PFSK-1 (cell line): ENCODE results near the gene FLRT1.

Source experiments
- FOXP2 ChIP-seq: optimal IDR thresholded peaks from 2 replicates; pipeline ENCODE3; 2011; ENCODE audit warnings: borderline replicate concordance, control low read depth, inconsistent platforms; ENCODE audit not compliant: insufficient read depth; ENCODE audit errors: extremely low read length, extremely low read depth
- POLR2AphosphoS5 ChIP-seq: IDR thresholded peaks from 2 replicates; pipeline ENCODE4 v1.6.1; 2012; ENCODE audit warnings: low read depth, mild to moderate bottlenecking, control low read depth, low read length, moderate library complexity
- REST ChIP-seq, 2 experiments: IDR thresholded peaks; 2 replicates each; pipeline versions ENCODE4 v1.6.1 to v1.8.0; 2011 to 2012; ENCODE audit warnings: low read depth in 2 of 2, low read length in 2 of 2, control low read depth in 1 of 2, inconsistent platforms in 1 of 2, mild to moderate bottlenecking in 1 of 2, moderate library complexity in 1 of 2; ENCODE audit not compliant: insufficient read depth in 1 of 2
- SIN3A ChIP-seq: IDR thresholded peaks from 2 replicates; pipeline ENCODE4 v1.6.1; 2012; ENCODE audit warnings: mild to moderate bottlenecking, low read length, moderate library complexity, borderline replicate concordance; ENCODE audit not compliant: insufficient read depth
- TAF1 ChIP-seq: IDR thresholded peaks from 2 replicates; pipeline ENCODE4 v1.6.1; 2012; ENCODE audit warnings: low read length, control low read depth, borderline replicate concordance; ENCODE audit not compliant: insufficient read depth

The FLRT1 gene

GRCh38 chr11:64037027-64037634, 1.4 kb downstream of the FLRT1 start:
- TF ChIP-seq FOXP2, result no peak
- TF ChIP-seq SIN3A, result no peak
- no peak for TF ChIP-seq TAF1
- no peak for TF ChIP-seq POLR2AphosphoS5
- TF ChIP-seq REST (IDR thresholded peaks at IDR 0.05; ENCODE audit: insufficient read depth in 1 of 2, low read depth in 2 of 2, low read length in 2 of 2), result no peak

GRCh38 chr11:64038500-64038899, 2.8 kb downstream of the FLRT1 start:
- TF ChIP-seq TAF1, result no peak
- no peak for TF ChIP-seq FOXP2
- TF ChIP-seq SIN3A, result no peak
- TF ChIP-seq REST (IDR thresholded peaks at IDR 0.05; ENCODE audit: insufficient read depth in 1 of 2, low read depth in 2 of 2, low read length in 2 of 2), result no peak
- no peak for TF ChIP-seq POLR2AphosphoS5

GRCh38 chr11:64039012-64039665, 3.4 kb downstream of the FLRT1 start:
- no peak for TF ChIP-seq REST (IDR thresholded peaks at IDR 0.05; ENCODE audit: insufficient read depth in 1 of 2, low read depth in 2 of 2, low read length in 2 of 2)
- no peak for TF ChIP-seq POLR2AphosphoS5
- no peak for TF ChIP-seq SIN3A
- no peak for TF ChIP-seq FOXP2
- TF ChIP-seq TAF1, result no peak

GRCh38 chr11:64040684-64041322, 5.1 kb downstream of the FLRT1 start:
- TF ChIP-seq REST (IDR thresholded peaks at IDR 0.05; ENCODE audit: insufficient read depth in 1 of 2, low read depth in 2 of 2, low read length in 2 of 2), result no peak
